ENCODE data around the gene KCNS1.

- TF ChIP-seq, protein P1, sequence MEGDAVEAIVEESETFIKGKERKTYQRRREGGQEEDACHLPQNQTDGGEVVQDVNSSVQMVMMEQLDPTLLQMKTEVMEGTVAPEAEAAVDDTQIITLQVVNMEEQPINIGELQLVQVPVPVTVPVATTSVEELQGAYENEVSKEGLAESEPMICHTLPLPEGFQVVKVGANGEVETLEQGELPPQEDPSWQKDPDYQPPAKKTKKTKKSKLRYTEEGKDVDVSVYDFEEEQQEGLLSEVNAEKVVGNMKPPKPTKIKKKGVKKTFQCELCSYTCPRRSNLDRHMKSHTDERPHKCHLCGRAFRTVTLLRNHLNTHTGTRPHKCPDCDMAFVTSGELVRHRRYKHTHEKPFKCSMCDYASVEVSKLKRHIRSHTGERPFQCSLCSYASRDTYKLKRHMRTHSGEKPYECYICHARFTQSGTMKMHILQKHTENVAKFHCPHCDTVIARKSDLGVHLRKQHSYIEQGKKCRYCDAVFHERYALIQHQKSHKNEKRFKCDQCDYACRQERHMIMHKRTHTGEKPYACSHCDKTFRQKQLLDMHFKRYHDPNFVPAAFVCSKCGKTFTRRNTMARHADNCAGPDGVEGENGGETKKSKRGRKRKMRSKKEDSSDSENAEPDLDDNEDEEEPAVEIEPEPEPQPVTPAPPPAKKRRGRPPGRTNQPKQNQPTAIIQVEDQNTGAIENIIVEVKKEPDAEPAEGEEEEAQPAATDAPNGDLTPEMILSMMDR (IDR thresholded peaks at IDR 0.05), result no peak
- no peak for TF ChIP-seq POLR2AphosphoS5 (IDR thresholded peaks at IDR 0.05)
Observed at GRCh38 chr20:45067087-45067486, 33.8 kb downstream of the KCNS1 start.

Measured in stomach (tissue), 4 donors.